ENCODE results near the gene FAM53A.
"Not testable (repeated sequence)": the region's sequence is repeated elsewhere in the genome, so short reads cannot be mapped to it uniquely, and the experiment has no call there.

The FAM53A gene

DNA sequence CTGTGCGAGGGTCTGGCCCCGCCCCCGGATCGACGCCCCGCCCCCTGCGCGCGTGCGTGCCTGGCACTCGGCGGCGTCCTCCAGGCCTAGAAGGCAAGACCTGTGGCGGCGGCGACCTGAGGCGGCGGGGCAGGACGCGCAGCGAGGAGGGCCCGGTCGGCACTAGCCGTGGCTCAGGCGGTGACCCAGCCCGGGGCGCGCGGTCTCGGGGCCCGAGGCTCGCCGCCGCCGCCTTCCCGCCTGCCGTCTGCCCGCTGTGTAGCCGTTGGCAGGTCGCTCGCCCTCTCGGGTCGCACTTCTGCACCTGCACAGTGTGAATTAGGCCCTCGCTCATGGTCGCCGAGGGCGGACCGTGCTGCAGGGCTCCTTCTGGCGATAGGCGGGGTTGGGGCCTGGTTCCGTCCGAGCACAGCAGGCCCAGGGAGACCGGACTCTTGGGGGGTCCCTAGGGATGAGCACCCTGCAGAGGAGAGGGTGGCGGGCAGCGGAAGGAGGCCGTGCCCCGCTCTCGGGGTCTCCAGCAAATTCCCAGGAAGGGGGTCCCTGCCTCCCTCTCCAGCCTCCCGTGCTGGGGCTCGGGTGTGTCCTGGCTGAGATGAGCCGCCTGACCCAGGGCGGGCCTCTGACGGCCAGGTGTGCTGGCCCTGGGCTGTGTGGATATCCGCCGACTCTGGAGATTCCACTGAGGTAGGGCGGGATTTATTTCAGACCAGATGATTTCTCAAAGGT is 557 bp upstream of the FAM53A start:
- no peak for DNase-seq

DNA sequence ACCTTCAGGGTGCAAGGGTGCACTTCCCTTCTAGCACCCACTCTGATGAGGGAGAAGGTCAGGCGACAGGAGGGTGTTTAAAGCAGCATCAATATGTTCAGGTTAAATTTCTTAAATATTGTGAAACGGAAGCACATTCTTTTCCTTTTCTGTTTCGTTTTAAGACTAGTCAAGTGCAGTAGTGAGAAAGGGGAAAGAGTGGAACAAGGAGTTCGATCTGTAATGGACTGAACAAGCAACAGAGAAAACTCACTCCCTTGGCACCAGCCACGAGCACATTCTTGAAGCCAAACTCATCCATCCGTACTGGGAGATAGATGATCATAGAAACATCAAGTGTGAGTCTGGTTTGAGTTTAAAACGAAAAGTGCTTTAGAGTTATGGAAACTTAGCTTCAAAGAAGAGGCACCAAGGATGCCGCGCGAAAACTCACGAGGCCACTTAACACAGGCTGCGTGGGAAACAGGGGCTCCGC is 815 bp downstream of the FAM53A start:
- no peak for DNase-seq

DNA sequence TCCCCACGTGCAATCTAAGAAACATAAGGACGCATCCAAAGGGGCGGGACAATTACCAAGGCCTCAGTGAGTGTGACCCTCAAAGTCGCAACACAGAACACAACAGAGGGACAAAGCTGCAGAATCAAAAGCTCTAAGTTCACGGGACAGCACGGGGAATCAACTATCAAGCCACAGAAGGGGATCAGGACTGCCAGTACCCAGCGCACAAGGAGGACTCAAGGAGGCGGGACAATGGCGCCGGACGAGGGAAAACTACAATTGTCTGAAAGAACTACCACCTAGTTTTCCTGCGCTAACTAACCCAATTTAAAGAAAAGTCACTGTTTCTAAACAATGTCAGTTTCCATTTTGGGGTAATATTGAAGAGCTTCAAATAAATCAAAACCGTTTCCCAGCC is 1.3 kb downstream of the FAM53A start:
- no peak for DNase-seq

DNA sequence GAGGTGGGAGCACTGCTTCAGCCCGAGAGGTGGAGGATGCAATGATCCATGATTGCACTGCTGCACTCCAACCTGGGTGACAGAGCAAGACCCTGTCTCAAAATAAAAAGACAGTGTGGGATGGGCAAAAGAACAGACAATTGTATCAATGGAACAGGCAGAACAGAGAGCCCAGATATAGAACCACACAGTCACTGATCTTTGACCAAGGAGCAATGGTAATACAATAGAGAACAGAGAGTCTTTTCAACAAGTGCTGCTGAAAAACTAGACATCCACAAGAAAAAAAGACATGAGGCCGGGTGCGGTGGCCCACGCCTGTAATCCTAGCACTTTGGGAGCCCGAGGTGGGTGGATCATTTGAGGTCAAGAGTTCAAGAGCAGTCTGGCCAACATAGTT is 5.9 kb downstream of the FAM53A start:
- DNase-seq = no peak

DNA sequence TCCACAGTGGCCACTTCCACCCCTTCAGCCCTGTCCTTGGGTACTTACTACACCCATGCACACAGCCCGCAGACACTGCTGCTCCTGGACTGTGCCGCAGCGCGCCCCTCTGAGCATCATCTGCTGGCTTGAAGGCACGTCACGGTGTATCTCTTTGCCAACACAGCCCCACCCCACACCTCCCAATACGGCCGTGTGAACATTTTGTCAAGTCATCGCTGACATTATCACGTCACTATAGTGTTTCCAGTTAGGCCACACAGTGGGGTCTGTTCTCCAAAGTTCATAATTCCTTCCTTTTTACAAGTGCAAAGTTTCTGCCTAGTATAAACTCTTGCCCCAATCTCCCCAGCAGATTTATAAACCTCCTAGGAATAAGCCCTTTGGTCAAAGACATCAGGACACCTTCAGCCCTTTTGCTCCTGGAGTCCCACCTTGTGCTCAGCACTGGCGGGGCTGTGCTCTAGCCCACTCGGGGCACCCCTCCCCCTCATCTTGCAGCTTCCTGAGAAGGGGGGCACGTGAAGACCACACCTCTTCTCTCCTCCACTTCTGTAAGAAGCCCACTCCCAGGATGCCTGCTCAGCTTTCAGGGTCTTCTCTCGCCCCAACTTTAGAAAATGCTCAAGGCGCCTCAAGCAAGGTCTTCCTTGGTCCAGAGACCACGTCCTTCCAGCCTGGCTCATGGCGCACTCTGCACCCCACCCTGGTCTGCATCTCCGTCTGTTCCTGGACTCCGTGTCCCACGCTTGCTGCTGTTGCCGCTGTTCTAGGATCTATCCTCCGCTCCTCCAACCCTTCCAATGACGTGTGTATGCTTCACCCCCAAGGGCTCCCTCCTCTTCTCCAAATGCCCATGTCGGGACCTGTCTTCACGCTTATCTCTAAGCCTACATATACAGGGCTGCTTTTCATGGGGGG is 7.2 kb downstream of the FAM53A start:
- DNase-seq = no peak

DNA sequence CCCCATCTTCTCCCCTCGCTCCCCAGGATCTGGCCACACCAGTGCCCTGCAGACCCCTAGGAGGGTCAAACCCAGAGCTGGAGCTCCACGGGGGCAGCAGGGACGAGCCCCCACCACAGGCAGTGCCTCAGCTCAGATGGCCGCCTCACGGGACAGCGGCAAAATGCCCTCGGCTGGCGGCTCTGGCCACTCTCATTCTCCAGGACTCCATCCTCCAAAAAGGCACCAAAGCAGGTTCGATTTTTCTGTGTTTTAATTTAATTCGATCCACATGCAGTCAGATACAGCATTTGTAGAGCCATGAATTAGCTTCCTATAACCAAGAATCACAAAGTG is 8.3 kb downstream of the FAM53A start:
- DNase-seq = no peak

DNA sequence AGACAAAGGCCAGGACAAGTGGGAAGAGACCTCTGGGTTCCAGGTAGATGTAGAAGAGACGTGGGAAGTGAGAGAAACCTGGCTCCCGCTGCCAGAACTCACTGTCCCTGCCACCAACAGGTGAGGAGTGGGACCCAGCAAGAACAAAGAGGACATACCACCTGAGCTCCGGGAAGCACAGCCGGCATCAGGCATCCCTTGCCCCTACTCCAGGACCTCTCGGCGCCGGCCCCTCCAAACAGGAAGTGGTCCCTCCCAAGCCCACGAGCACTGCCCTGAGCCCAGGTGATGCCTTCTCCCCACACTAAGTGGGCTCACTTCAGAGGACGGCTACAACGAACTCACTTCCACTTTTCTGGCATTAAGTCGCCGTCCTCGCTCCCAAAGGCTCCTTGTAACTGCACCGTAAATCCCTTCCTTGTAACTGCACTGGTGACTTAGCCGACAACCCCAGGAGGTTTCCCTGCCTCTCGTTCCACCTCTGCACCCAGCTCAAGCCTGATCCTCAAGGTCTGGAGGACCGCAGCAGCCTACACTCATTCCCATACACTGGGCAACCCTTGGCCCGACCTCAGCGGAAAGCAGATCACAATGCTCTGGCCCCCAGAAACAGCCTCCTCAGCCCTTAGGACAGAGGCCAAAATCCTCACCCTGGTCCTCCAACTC is 8.8 kb downstream of the FAM53A start:
- DNase-seq = no peak

DNA sequence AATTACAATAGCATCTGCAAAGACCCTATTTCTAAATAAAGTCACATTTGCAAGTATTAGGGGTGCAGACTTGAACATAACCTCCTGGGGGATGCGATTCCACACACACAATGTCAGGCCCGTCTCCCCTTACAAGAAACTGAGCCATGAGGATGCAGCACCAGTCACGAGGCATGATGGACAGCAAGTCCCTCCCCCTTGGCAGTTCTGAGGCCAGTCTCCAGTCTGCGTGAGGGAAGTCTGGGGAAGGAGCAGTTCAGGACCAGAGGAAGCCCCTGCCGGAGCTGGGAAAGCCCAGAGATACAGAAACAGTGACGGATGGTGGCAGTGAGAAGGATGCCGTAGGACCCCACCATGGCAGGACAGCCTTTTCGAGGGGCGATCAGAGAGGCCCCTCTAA is 9.4 kb downstream of the FAM53A start:
- no peak for DNase-seq

DNA sequence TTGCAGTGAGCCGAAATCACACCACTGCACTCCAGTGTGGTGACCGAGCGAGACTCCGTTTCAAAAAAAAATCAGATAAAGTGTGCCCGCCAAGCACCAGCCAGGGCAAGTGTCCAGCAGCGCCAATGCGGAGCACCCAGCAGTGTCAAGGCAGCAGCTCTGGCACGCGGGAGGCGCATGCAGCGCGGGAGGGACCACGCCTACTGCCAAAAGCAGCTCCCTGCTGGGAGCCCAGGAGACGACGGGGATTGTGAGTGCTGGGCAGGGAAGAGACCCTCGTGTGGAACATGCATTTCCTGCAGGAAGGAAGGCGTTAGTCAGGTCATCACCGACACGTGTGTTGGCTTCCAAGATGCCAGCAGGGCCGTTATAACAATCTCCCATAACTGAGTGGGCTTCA is 10.4 kb downstream of the FAM53A start:
- DNase-seq = no peak

DNA sequence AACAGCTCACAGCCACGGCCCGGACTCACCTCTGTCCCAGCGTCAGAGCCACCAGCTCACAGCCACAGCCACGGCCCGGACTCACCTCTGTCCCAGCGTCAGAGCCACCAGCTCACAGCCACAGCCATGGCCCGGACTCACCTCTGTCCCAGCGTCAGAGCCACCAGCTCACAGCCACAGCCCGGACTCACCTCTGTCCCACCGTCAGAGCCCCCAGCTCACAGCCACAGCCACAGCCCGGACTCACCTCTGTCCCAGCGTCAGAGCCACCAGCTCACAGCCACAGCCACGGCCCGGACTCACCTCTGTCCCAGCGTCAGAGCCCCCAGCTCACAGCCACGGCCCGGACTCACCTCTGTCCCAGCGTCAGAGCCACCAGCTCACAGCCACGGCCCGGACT is 13.1 kb downstream of the FAM53A start:
- not testable (repeated sequence) for DNase-seq

DNA sequence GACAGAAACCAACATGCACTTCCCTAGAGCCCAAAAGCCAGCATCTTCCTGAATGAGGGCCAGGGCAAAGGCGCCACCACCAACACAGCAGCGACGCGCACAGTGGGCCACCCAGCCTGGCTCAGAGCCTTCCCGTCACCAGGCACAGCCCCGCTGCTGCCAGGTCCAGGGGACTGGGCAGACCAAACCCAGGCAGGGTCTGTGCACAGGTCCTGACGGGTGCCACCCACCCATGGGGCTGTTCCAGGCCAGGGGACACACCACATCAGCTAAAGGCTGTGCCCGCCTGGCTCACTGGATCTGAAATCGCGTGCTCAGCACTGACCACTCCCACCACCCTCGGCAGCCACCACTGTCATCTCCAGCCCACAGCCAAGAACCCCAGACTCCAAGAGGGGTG is 13.8 kb downstream of the FAM53A start:
- no peak for DNase-seq

DNA sequence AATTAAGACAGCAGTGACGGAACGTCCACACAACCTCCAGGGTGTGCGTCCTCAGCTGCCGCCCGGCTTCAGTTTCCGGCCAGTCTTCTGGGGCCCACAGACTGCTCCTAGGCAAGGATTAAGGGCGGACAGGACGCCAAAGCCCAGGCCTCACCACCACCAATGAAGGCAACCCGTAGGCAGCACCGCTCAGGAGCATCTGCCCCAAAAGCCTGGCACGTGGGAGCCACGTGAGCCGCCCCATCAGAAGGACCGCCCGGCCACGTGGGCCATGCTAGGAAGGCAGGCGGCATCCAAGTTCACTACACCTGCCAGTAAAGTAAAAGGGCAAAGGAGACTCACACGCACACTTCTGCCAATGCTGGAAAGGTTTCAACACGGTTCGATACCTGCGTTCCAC is 14.3 kb downstream of the FAM53A start:
- DNase-seq = no peak

DNA sequence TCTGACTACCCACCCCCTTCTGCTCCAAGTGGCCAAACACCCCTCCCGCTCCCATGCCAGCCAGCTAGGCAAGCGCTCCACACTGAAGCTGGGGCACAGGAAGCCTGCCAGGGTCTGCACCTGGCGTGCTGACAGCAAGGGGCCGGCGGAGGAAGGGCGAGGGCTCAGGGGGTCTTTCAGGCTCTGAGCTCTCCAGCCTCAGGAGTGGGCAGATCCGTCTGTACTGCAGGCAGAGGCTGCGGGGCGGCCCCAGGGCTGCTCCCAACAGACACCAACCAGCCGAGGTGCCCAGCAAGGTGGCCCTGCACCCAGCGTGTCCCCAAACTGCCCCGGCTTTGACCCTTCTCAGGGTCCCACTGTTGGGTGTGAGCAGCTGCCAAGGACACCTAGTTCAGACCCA is 14.8 kb downstream of the FAM53A start:
- no peak for DNase-seq

DNA sequence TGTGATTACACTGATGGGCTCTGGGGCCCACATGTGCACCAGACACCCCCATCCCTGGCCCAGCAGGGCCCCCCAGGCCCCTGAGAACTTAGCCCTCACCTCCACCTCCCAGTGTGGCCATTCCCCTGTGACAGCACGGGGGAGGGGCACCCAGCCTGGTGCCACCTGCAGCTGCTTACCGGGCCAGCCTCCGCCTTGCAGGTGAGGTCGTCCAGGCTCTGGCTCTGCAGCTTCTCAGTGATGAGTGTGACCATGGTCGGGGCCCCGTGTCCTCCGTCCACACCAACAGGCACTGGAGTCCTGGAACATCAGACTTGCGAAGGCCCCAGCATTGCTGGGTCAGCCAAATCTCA is 15.6 kb downstream of the FAM53A start:
- DNase-seq = no peak

DNA sequence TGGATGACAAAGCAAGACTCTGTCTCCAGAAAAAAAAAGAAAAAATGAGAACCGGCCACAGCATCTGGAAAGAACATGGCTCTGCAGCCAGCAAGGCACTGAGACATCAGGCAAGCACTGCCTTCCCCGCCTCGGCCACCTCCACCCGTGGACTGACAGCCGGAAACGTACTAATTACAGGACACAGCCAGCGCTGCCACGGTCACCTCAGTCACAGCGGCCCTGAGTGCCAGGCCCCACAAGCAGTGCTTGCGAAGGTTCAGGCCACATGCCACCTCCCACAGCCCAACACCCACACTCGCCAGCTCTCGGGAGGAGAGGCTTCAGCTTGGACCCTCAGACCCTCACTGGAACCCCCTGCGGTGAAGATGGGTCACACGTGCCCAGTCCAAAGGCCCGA is 16.8 kb downstream of the FAM53A start:
- DNase-seq = no peak

DNA sequence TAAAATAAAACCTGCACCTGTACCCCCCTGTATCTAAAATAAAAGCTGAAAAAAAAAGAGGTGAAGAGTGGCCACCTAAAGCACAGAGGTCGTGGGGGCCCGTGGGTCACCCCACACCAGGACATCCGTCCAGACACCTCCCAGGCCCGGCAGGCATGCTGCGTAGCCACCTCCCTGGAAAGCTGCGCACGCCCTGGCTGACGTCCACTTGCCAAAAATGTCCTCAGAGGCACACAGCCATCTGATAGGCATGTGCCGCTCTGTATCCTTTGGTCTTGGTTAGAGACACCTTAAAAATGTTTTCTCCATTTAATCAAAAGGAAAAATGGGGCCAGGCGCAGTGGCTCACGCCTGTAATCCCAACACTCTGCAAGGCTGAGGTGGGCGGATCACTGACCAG is 17.7 kb downstream of the FAM53A start:
- no peak for DNase-seq

DNA sequence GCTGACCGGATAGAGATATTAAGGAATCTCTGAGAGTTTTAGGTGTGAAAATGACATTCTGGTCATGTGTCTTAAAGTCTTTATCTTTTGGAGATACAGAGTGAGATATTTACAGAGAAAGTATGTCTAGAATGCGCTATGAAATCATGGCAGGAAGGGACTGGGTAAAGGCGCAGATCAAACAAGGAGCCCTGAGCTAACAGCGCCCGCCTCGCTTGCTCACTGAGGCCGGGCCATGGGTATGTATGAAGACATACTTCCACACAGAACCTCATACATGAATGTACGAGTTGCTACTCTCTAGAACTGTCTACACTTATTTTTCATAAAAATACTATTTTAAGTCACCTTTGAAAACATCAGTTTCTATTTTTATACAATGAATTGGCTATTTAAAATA is 20.0 kb downstream of the FAM53A start:
- DNase-seq = no peak

DNA sequence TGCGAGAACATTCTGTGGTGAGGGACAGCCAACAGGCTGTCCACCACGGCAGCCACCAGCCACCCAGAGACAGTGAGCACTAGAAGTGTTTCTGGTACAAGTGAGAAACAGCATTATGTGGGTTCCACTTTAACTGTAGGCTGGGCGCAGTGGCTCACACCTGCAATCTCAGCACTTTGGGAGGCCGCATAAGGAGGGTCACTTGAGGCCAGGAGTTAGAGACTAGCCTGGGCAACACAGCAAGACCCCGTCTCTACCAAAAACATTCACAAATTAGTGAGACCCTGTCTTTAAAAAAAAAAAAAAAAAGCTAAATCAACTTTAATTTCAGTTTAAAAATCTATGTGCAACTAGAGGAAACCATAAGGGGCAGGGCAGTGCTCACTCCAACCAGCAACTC is 20.6 kb downstream of the FAM53A start:
- no peak for DNase-seq

DNA sequence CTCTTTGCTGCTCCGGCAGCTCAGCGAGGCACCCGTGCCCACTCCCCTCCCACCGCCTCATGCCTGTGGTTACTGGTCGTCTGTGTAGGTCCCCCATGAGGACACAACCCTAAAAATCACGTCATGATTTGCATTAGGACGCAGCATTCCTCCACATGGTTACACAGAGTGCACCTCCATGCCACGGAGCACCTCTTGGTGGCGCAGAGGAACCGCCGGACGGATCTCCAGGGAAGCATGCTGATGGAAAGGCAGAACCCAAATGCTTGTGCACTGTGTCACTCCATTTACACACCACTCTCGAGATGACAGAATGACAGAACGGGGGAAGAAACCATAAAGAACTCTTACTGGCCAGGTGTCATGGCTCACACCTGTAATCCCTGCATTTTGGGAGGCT is 22.4 kb downstream of the FAM53A start:
- DNase-seq = no peak

DNA sequence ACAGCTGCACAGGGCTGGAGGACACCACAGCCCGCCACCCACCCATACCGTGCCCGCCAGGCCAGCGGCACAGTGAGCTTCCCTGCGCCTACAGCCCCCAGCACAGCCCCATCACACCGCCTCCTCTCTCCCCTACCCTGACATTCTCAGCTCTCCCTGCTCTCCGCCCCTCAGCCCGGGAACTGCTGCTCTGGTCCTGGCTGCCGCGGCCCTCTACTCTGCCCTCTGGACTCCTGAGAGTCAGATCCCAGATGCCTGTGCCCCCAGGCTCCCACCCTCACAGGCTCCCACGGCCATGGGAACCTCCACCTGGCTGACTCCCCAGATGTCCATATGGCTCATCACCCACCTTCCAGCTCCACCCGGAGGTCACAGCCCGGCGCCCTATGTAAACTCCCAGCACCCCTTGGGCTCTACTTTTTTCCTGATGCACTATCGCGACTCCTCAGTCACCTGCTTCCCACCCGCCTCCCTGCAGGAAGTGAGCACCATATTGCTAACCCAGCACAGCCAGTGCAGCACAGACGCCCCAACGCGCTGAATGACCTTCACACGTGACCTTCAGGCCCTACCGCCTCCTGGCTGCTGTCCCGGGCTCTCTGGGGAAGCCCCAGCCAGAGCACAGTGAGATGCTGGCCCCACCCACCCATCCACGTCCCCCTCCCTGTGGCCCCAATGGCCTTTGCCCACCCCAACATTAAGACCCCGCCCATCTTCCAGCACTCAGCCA is 23.0 kb downstream of the FAM53A start:
- no peak for DNase-seq

DNA sequence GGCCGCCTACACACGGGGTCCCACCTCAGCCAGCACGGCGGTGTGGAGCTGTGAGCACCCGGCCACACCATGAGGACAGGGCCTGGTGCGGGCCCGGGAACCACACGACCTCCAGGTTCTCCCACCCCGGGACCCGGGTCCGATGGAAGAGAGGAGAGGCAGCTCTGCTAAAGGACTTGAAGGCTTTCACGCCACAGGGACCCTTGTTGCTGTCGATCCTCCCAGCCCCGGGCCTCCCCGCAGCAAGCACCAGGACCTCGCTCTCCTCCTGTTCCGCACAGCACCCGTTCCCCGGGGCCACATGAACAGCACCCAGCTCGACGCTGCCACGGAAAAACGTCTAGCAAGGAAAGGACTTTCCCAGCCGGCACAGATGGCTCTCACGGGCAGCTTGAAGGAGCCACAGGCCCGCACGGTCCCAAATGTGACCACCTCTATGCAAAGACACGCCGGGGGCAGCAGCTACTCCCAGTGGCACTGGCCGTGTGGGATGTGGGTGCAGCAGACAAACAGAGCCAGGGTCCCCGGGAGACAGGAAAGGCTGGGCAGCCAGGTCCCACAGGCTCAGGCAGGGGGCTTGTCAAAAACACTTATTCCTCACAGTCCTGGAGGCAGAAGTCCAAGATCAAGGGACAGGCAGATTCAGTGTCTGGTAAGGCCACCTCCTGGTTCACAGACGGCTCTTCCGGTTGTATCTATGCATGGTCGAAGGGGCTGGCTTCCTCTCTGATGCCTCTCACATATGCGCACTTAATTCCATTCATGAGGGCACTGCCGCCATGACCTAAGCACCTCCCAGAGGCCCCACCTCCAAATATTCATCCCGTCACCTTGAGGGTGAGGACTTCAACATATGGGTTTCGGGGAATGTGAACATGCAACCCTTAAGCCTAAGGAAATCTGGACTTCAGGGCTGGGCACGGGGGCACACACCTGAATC is 24.7 kb downstream of the FAM53A start:
- DNase-seq = no peak

DNA sequence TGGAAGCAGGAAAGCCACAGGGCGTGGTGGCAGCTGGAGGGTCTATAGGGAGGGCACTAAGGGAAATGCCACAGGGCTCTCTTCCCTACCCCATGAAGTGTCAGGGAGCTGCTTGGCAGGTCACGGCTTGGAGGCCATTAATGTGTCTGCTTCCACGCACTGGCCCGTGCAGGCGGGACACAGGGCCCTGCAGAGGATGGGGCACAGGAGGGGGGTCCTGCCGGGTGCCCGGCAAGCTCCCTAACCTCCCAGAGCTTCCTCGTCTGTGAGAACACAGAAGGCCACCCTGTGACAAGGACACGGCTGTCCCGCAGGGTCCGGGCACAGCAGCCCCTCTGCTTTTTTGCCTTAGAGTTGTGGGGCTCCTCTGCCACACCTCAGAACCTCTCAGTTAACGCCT is 25.5 kb downstream of the FAM53A start:
- no peak for DNase-seq

Measured in left hindlimb (tissue), 1 donor.